ENCODE data around the gene LRRC71. TPM values are rescaled to one million over a fixed set of nuclear protein-coding genes. Genes with fewer than 3 reads are reported as not detected.
A peak's percentile ranks its signal among the peaks of the same experiment; 100 is the strongest.

LRRC71 gene
- not detected for polyA plus RNA-seq (2012; ENCODE audit: insufficient read depth, insufficient read length)

- DNase-seq (ENCODE audit: low read depth, low spot score) = peak; percentile 18
- no peak within 1 kb of the TSS for H3K4me3 ChIP-seq (ENCODE audit: low read length)
These were observed at the start of gene LRRC71 for GRCh38 chr1:156920233-156921052. Gene LRRC71, plus strand, starts transcription at chr1:156920632. Its CDS starts 172 bp downstream, at chr1:156920804.

DNA sequence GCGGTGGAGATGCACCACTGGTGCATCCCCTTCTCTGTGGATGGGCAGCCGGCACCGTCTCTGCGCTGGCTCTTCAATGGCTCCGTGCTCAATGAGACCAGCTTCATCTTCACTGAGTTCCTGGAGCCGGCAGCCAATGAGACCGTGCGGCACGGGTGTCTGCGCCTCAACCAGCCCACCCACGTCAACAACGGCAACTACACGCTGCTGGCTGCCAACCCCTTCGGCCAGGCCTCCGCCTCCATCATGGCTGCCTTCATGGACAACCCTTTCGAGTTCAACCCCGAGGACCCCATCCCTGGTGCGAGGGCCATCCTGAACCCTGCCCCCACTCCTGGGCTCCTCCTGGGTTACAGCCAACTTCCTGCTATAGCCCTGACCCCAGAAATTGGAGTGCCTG is 46.8 kb upstream of the LRRC71 start:
- no peak overlapping the region for H3K4me3 ChIP-seq (ENCODE audit: low read length)
- no peak for DNase-seq (ENCODE audit: low read depth, low spot score)

DNA sequence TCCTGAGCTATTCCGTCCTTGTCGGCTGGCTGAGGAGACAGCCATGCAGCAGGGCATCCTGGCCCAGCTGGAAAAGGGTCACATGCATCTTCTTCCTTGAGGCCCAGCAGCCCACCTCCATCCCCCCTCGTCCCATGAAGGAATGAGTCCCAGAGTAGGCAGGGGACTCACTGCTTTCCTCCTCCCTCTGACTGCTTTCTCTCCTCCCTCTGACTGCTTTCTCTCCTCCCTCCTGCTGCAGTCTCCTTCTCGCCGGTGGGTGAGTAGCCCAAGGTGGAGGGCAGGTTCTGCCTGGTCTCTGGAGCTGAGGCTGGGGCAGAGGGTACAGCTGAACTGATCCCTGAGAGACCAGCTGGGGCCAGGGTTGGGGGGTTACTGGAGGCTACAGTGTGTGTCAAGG is 46.3 kb upstream of the LRRC71 start:
- no peak overlapping the region for H3K4me3 ChIP-seq (ENCODE audit: low read length)
- DNase-seq (ENCODE audit: low read depth, low spot score) = no peak

- DNase-seq (ENCODE audit: low read depth, low spot score) = no peak
- H3K4me3 ChIP-seq (ENCODE audit: low read length) = no peak overlapping the region
These were observed 45.7 kb upstream of the LRRC71 start for GRCh38 chr1:156874572-156875340.

- no peak for DNase-seq (ENCODE audit: low read depth, low spot score)
- H3K4me3 ChIP-seq (ENCODE audit: low read length) = no peak overlapping the region
These were observed 45.2 kb upstream of the LRRC71 start for GRCh38 chr1:156875341-156875615.

- no peak overlapping the region for H3K4me3 ChIP-seq (ENCODE audit: low read length)
- no peak for DNase-seq (ENCODE audit: low read depth, low spot score)
These were observed 44.2 kb upstream of the LRRC71 start for GRCh38 chr1:156876281-156876680.

GRCh38 chr1:156877433-156878170 is 42.8 kb upstream of the LRRC71 start:
- DNase-seq (ENCODE audit: low read depth, low spot score) = no peak

GRCh38 chr1:156879876-156880275 is 40.6 kb upstream of the LRRC71 start:
- H3K4me3 ChIP-seq (ENCODE audit: low read length) = no peak overlapping the region
- DNase-seq (ENCODE audit: low read depth, low spot score) = no peak

More at GRCh38 chr1:156877433-156878170, 42.8 kb upstream of the LRRC71 start:
- H3K4me3 ChIP-seq (ENCODE audit: low read length) = no peak overlapping the region

GRCh38 chr1:156880473-156880872 is 40.0 kb upstream of the LRRC71 start:
- DNase-seq (ENCODE audit: low read depth, low spot score) = no peak
- no peak overlapping the region for H3K4me3 ChIP-seq (ENCODE audit: low read length)

- no peak overlapping the region for H3K4me3 ChIP-seq (ENCODE audit: low read length)
- no peak for DNase-seq (ENCODE audit: low read depth, low spot score)
These were observed 39.3 kb upstream of the LRRC71 start for GRCh38 chr1:156881101-156881500.

- DNase-seq (ENCODE audit: low read depth, low spot score) = no peak
- H3K4me3 ChIP-seq (ENCODE audit: low read length) = no peak overlapping the region
These were observed 38.8 kb upstream of the LRRC71 start for GRCh38 chr1:156881663-156882062.

- DNase-seq (ENCODE audit: low read depth, low spot score) = no peak
- no peak overlapping the region for H3K4me3 ChIP-seq (ENCODE audit: low read length)
These were observed 37.9 kb upstream of the LRRC71 start for GRCh38 chr1:156882543-156882942.

DNA sequence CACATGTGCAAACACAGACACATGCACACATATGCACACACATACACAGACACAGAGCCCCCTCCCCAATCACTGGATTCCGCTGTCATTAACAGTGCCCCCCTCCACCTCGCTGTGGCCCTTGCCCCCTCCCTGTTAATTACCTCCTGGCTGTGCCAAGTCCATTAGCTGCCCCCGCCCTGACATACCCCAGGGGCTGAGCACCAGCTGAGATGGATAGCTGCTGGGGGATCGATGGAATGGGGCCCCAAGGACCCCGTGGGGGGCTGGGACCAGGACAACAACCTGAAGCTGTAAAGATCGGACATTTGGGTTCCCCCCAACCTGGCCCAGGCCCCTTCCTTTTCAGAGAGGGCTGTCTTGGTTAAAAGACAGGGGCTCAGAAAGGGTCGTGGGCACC is 36.5 kb upstream of the LRRC71 start:
- H3K4me3 ChIP-seq (ENCODE audit: low read length) = no peak overlapping the region
- no peak for DNase-seq (ENCODE audit: low read depth, low spot score)

- H3K4me3 ChIP-seq (ENCODE audit: low read length) = no peak overlapping the region
- DNase-seq (ENCODE audit: low read depth, low spot score) = no peak
These were observed 35.8 kb upstream of the LRRC71 start for GRCh38 chr1:156884560-156885184.

GRCh38 chr1:156885314-156885713 is 35.1 kb upstream of the LRRC71 start:
- DNase-seq (ENCODE audit: low read depth, low spot score) = no peak
- no peak overlapping the region for H3K4me3 ChIP-seq (ENCODE audit: low read length)

DNA sequence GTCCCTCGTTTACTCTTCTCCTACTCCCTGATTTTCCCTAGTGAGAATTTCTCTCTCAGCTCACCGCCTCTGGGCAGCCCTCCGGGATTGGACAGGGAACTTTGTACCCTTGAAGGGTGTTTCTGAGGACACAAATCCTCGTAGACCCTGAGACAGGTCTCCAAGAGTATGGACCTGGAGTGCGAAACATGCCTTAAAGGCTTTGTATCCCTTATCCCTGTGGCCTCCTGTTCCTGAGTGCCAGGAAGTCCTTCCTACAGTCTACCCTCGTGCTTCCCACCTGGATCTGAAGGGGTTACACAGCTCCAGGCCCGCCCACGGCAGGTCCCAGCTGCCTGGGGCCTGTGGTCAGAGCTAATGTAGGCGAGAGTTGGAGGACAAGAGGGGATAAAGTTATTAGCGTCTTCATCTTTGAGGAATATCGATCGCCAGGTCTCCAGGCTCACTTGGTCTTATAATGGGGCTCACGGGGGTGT is 34.5 kb upstream of the LRRC71 start:
- H3K4me3 ChIP-seq (ENCODE audit: low read length) = no peak overlapping the region
- DNase-seq (ENCODE audit: low read depth, low spot score) = no peak

DNA sequence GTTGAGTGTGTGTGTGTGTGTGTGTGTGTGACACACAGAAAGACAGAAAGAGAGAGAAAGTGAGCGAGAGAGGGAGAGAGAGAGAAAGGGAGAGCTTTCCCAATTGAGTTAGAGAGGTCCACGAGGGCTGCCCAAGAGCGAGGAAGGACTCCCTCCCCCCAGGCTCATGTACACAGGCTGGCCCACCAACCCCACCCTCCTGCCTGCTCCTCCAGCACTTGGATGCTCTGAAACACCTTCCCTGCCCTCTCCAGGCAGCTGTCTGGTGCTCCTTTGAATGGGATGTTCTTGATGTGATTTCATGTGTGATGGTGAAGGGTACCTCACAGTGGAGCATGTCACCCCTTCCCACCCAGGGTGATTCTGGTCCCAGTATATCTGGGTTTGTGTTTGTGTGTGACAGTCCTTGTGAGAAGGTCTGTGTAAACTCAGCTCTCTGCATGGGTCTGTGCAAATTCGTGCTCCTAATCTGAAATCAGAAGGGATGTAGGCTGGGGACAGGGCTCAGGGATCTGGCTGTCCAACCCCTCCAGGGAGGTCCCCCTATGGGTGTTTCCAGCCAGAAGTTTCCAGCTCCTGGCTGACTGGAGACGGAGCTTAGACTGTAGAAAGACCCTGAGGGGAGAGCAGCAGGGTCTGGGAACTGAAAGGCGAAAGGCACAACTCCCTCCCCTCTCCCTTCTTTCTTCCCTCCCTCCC is 33.7 kb upstream of the LRRC71 start:
- no peak overlapping the region for H3K4me3 ChIP-seq (ENCODE audit: low read length)
- no peak for DNase-seq (ENCODE audit: low read depth, low spot score)

DNA sequence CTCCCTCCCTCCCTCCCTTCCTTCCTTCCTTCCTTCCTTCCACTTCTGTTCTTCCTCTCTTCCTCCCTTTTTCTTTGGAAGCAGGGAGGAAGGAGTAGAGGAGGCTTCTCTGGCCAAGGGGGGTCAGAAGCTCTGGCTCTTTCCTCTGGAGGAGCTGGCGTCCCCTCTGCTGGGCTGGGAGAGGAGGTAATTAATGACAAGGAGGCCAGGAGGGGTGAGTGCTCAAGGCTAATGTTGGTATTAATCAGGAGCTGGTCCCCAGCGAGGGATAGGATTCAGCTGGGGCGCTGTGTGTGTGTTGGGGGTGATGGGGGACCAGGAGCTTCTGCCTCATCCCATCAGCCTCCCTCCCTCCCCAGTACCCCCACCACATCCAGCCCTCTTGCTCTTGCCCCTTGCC is 33.1 kb upstream of the LRRC71 start:
- H3K4me3 ChIP-seq (ENCODE audit: low read length) = no peak overlapping the region
- no peak for DNase-seq (ENCODE audit: low read depth, low spot score)

- H3K4me3 ChIP-seq (ENCODE audit: low read length) = no peak overlapping the region
- no peak for DNase-seq (ENCODE audit: low read depth, low spot score)
These were observed 32.7 kb upstream of the LRRC71 start for GRCh38 chr1:156887734-156888133.
